ENCODE measurements around the gene RABEP2.
"Not testable (repeated sequence)": the region's sequence is repeated elsewhere in the genome, so short reads cannot be mapped to it uniquely, and the experiment has no call there.

The RABEP2 gene

GRCh38 chr16:28924762-28925385, at the start of gene RABEP2:
RABEP2 (minus strand) TSS chr16:28925238; CDS start chr16:28925163, 75 bp downstream.
- peak; percentile 57 for DNase-seq

- DNase-seq: peak; percentile 85
Observed at GRCh38 chr16:28974437-28975157, 49.6 kb upstream of the RABEP2 start, which contains the start of gene SPNS1. SPNS1 (plus strand) TSS chr16:28974778; CDS start chr16:28975152, 374 bp downstream.

- DNase-seq: peak; percentile 50
Observed at GRCh38 chr16:28974007-28974436, 49.0 kb upstream of the RABEP2 start.

GRCh38 chr16:28969696-28970095, 44.7 kb upstream of the RABEP2 start:
- not testable (repeated sequence) for DNase-seq

GRCh38 chr16:28967156-28967555, 42.1 kb upstream of the RABEP2 start:
- no peak for DNase-seq

GRCh38 chr16:28964496-28964895, 39.5 kb upstream of the RABEP2 start:
- no peak for DNase-seq

- no peak for DNase-seq
Observed at GRCh38 chr16:28964072-28964471, 39.0 kb upstream of the RABEP2 start.

GRCh38 chr16:28958836-28959235, 33.8 kb upstream of the RABEP2 start:
- no peak for DNase-seq

- no peak for DNase-seq
Observed at GRCh38 chr16:28958216-28958615, 33.2 kb upstream of the RABEP2 start.

- DNase-seq: no peak
Observed at GRCh38 chr16:28951410-28951943, 26.4 kb upstream of the RABEP2 start.

GRCh38 chr16:28950648-28951409, 25.8 kb upstream of the RABEP2 start, which contains the start of gene NFATC2IP:
NFATC2IP (plus strand) TSS chr16:28950937; CDS start chr16:28951012, 75 bp downstream.
- DNase-seq: peak; percentile 98

GRCh38 chr16:28946681-28947080, 21.6 kb upstream of the RABEP2 start:
- DNase-seq: no peak

- no peak for DNase-seq
Observed at GRCh38 chr16:28943281-28943680, 18.2 kb upstream of the RABEP2 start.

GRCh38 chr16:28939825-28940224, 14.8 kb upstream of the RABEP2 start:
- not testable (repeated sequence) for DNase-seq

- no peak for DNase-seq
Observed at GRCh38 chr16:28938721-28939120, 13.7 kb upstream of the RABEP2 start.

GRCh38 chr16:28937222-28937876, 12.3 kb upstream of the RABEP2 start:
- DNase-seq: no peak

- no peak for DNase-seq
Observed at GRCh38 chr16:28936784-28937155, 11.7 kb upstream of the RABEP2 start.

GRCh38 chr16:28935924-28936783, 11.1 kb upstream of the RABEP2 start:
- DNase-seq: no peak

GRCh38 chr16:28935346-28935745, 10.3 kb upstream of the RABEP2 start:
- DNase-seq: no peak

GRCh38 chr16:28933171-28933570, 8.1 kb upstream of the RABEP2 start:
- DNase-seq: no peak

- no peak for DNase-seq
Observed at GRCh38 chr16:28932339-28933141, 7.5 kb upstream of the RABEP2 start.
